Measurements from ENCODE around the gene SEZ6L.

DNA sequence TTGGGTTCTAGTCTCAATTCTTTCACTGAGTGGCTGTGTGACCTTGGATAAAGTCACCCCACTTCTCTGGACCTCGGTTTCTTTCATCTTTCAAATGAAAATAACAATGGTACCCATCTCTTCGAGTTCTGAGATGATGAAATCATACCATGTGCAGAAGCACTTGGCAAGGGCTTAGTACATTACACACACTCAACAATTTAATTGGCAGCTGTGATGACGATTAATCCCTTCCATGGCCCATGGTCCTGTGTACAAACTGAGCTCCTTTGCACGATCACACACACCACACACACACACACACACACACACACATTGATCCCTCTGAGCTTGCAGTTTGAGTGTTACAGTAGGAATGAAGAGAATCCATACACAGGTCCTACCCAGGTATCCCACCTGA is 156.4 kb downstream of the SEZ6L start:
- TF ChIP-seq CTCF (IDR thresholded peaks at IDR 0.05), result no peak
- no peak for TF ChIP-seq POLR2A (IDR thresholded peaks at IDR 0.05)
- no peak for TF ChIP-seq EP300 (IDR thresholded peaks at IDR 0.05)
